NCI-H2227 (cell line): ENCODE data around the gene TMEM203.
"Not testable (repeated sequence)": the region's sequence is repeated elsewhere in the genome, so short reads cannot be mapped to it uniquely, and the experiment has no call there.

Source experiments
- DNase-seq: peaks from one replicate; lab custom pipeline; 2025; ENCODE audit not compliant: unreplicated experiment; lab: John Stamatoyannopoulos, UW

TMEM203 gene

GRCh38 chr9:137205126-137206069 lies at the start of gene TMEM203, which contains the start of gene NDOR1:
TMEM203 (minus strand) TSS chr9:137205648; CDS start chr9:137205414, 234 bp downstream.
NDOR1 (plus strand) TSS chr9:137205700; CDS start chr9:137205778, 78 bp downstream.
- DNase-seq, result peak; percentile 90

GRCh38 chr9:137254624-137255447 lies 49.4 kb upstream of the TMEM203 start, which contains the start of gene NELFB:
NELFB (plus strand) TSS chr9:137255327.
- DNase-seq, result peak; percentile 92

GRCh38 chr9:137253717-137254623 lies 48.5 kb upstream of the TMEM203 start:
- no peak for DNase-seq

- no peak for DNase-seq
Measured at GRCh38 chr9:137252555-137253506, 47.4 kb upstream of the TMEM203 start.

- no peak for DNase-seq
Measured at GRCh38 chr9:137251490-137252268, 46.2 kb upstream of the TMEM203 start.

GRCh38 chr9:137251194-137251461 lies 45.7 kb upstream of the TMEM203 start, which contains the start of gene STPG3:
STPG3 (plus strand) TSS chr9:137251286; CDS start chr9:137251287, 1 bp downstream.
- no peak for DNase-seq

GRCh38 chr9:137250329-137251193 lies 45.1 kb upstream of the TMEM203 start:
- DNase-seq, result no peak

GRCh38 chr9:137247916-137248175 lies 42.4 kb upstream of the TMEM203 start:
- DNase-seq, result no peak

- DNase-seq, result no peak
Measured at GRCh38 chr9:137247135-137247915, 41.9 kb upstream of the TMEM203 start.

- no peak for DNase-seq
Measured at GRCh38 chr9:137245450-137246421, 40.3 kb upstream of the TMEM203 start.

- DNase-seq, result no peak
Measured at GRCh38 chr9:137244486-137245449, 39.3 kb upstream of the TMEM203 start.

GRCh38 chr9:137243626-137244485 lies 38.4 kb upstream of the TMEM203 start:
- no peak for DNase-seq

- not testable (repeated sequence) for DNase-seq
Measured at GRCh38 chr9:137243266-137243625, 37.8 kb upstream of the TMEM203 start.
